K562 (cell line): ENCODE measurements around the gene CLSTN1. TPM values are rescaled to one million over a fixed set of nuclear protein-coding genes. Genes with fewer than 3 reads are reported as not detected.
A peak's percentile ranks its signal among the peaks of the same experiment; 100 is the strongest.

Source experiments
- ATAC-seq: fragments of 200-7000 bp; cut with Tn5 transposase; 3 replicates; pipeline ENCODE4 v1.9.1; 2020; ENCODE audit warnings: moderate library complexity
- BruUV-seq: library from RNA; stranded (reverse); fragments of 400-500 nt; replicated peaks from 2 replicates; lab custom pipeline; 2021; lab: Mats Ljungman, UMichigan
- CTCF ChIA-PET: fragments of 300-600 bp; formaldehyde crosslinking; extraction: SDS; loops from one replicate; lab custom pipeline; 2021; ENCODE audit warnings: low intra/inter-chr PET ratio; lab: Yijun Ruan, JAX
- POLR2A ChIA-PET: fragments of 300-600, 350-650 bp; sonication (Branson Sonifier 250); formaldehyde crosslinking; extraction: SDS; loops from one replicate; lab custom pipeline; 2021; ENCODE audit warnings: antibody characterized with exemption, inconsistent platforms; lab: Yijun Ruan, JAX
- DNase-seq, 4 experiments: peaks; one replicate each; pipeline versions ENCODE4 v3.0.0 to v3.0.0-alpha.2; 2011 to 2018; ENCODE audit warnings: low spot score in 3 of 4, mixed read lengths in 3 of 4; ENCODE audit errors: extremely low read depth in 1 of 4
- FAIRE-seq: peaks from 2 replicates; lab custom pipeline; 2011; peaks lifted over from hg19 to GRCh38; lab: Jason Lieb, UNC
- H2AFZ ChIP-seq: 2 replicates; pipeline ENCODE4 v1.6.0; 2011; ENCODE audit warnings: low read depth, low read length, control low read depth, inconsistent platforms
- H3K27ac ChIP-seq: fragments of 200-600 bp; 3 replicates; pipeline ENCODE4 v1.8.0; 2011; ENCODE audit warnings: low read depth, mild to moderate bottlenecking, control low read depth, inconsistent platforms, low read length, moderate library complexity, mixed read lengths; ENCODE audit errors: extremely low read depth
- H3K27me3 ChIP-seq, 2 experiments: fragments of 300-600 bp in 1 of 2; 2 replicates in 1 of 2; 3 replicates in 1 of 2; pipeline versions ENCODE4 v1.6.0 to v1.8.0; 2011; ENCODE audit warnings: inconsistent platforms in 2 of 2, low read length in 2 of 2, mild to moderate bottlenecking in 1 of 2, mixed read lengths in 1 of 2, moderate library complexity in 1 of 2; ENCODE audit not compliant: control insufficient read depth in 2 of 2, insufficient read depth in 2 of 2
- H3K36me3 ChIP-seq: fragments of 300-600 bp; 3 replicates; pipeline ENCODE4 v1.8.0; 2011; ENCODE audit warnings: mild to moderate bottlenecking, low read length, inconsistent platforms; ENCODE audit not compliant: control insufficient read depth, insufficient read depth
- H3K4me1 ChIP-seq, 2 experiments: fragments of 200-600 bp in 1 of 2; replicated peaks in 1 of 2; 2 replicates in 1 of 2; 3 replicates in 1 of 2; pipeline versions ENCODE4 v1.5.1 to v1.8.0; 2011; ENCODE audit warnings: inconsistent platforms in 2 of 2, low read length in 2 of 2, mild to moderate bottlenecking in 1 of 2, mixed read lengths in 1 of 2, moderate library complexity in 1 of 2; ENCODE audit not compliant: control insufficient read depth in 2 of 2, insufficient read depth in 2 of 2
- H3K4me2 ChIP-seq: 2 replicates; pipeline ENCODE4 v1.6.1; 2011; ENCODE audit warnings: low read length, control low read depth, inconsistent platforms, mixed read lengths; ENCODE audit not compliant: insufficient read depth
- H3K4me3 ChIP-seq: fragments of 200-600 bp; sonication (generic), shearing (Covaris generic); 2 replicates; pipeline ENCODE4 v1.5.1; 2016; ENCODE audit warnings: control low read depth, inconsistent platforms
- H3K79me2 ChIP-seq: fragments of 200-600 bp; 3 replicates; pipeline ENCODE4 v1.8.0; 2011; ENCODE audit warnings: low read length, inconsistent platforms; ENCODE audit not compliant: control insufficient read depth, insufficient read depth
- H3K9ac ChIP-seq, 2 experiments: 2 replicates each; pipeline versions ENCODE4 v1.6.0 to v1.6.1; 2011; ENCODE audit warnings: low read depth in 2 of 2, low read length in 2 of 2, control low read depth in 1 of 2, inconsistent platforms in 1 of 2, mild to moderate bottlenecking in 1 of 2, mixed read lengths in 1 of 2; ENCODE audit not compliant: insufficient read depth in 1 of 2
- H3K9me1 ChIP-seq: one replicate; pipeline ENCODE4 v1.6.0; 2011; ENCODE audit warnings: inconsistent platforms, mild to moderate bottlenecking, low read length, moderate library complexity; ENCODE audit not compliant: control insufficient read depth, insufficient read depth
- H3K9me3 ChIP-seq: replicated peaks from 2 replicates; pipeline ENCODE4 v1.5.1; 2011; ENCODE audit warnings: low read depth, low read length, inconsistent platforms; ENCODE audit not compliant: control insufficient read depth, insufficient read depth
- H4K20me1 ChIP-seq: replicated peaks from 2 replicates; pipeline ENCODE4 v1.6.1; 2011; ENCODE audit warnings: low read length, inconsistent platforms, mixed read lengths; ENCODE audit not compliant: control insufficient read depth, insufficient read depth
- POLR2AphosphoS2 ChIP-seq: IDR thresholded peaks from 2 replicates; pipeline ENCODE4 v1.6.1; 2012; ENCODE audit warnings: low read length, improper control_type of control experiment
- RREB1 ChIP-seq: fragments of 250-450 bp; sonication (Bioruptor Pico); IDR thresholded peaks from 2 replicates; pipeline ENCODE4 v1.4.0; 2020
- WGBS: fragments of 100-300 bp; shearing (Covaris generic); methylation state at CpG from one replicate; pipeline ENCODE4 v1.1.6; 2016; ENCODE audit warnings: low coverage, mixed read lengths; ENCODE audit not compliant: insufficient coverage; ENCODE audit errors: missing lambda C conversion rate; 5-methylcytosine and 5-hydroxymethylcytosine counted together
- in situ Hi-C: fragments of 300-500 bp; cut with MboI; formaldehyde crosslinking; loops from 4 replicates; pipeline ENCODE4 v1.15.0; 2018; ENCODE audit warnings: inconsistent platforms, mixed read lengths
- intact Hi-C: fragments of 100-400 bp; cut with micrococcal nuclease; formaldehyde crosslinking; loops from 2 replicates; pipeline ENCODE4 v1.14.2; 2022
- polyA plus RNA-seq, 8 experiments: library from polyadenylated mRNA; depleted of rRNA in 4 of 8; stranded (reverse) in 5 of 8; unstranded in 3 of 8; fragments of >200 nt; fragmentation: Nextera tagmentation in 2 of 8; fragmentation: Illumina TruSeq in 1 of 8; extraction: Ambion mirVana in 2 of 8; extraction: Trizol in 1 of 8; gene quantifications; 2 replicates each; pipeline versions ENCODE4 v1.2.1 to v1.2.3, GENCODE V29; 2011 to 2014; ENCODE audit warnings: inconsistent platforms in 1 of 8, missing spikeins in 1 of 8
- total RNA-seq, 7 experiments: library from RNA; depleted of rRNA in 6 of 7; stranded (reverse); fragments of >200 nt in 6 of 7; fragmentation: Illumina TruSeq in 2 of 7; extraction: Trizol in 2 of 7; gene quantifications; 2 replicates each; pipeline versions ENCODE4 v1.2.1 to v1.2.3, GENCODE V29; 2011 to 2021; ENCODE audit warnings: low replicate concordance in 1 of 7
- TF ChIP-seq, protein P1 (sequence below): sonication (generic); formaldehyde crosslinking; IDR thresholded peaks from 2 replicates; pipeline ENCODE4 v1.9.0; 2022; ENCODE audit warnings: mild to moderate bottlenecking, missing genetic modification reagents

CLSTN1 gene
- total and polyA plus RNA-seq, 9 of the 15 experiments (the other 6 are each of a cell fraction or from before 2014, with no cell fraction given) = 1.1 to 32.5 (median 13.3) TPM

DNA sequence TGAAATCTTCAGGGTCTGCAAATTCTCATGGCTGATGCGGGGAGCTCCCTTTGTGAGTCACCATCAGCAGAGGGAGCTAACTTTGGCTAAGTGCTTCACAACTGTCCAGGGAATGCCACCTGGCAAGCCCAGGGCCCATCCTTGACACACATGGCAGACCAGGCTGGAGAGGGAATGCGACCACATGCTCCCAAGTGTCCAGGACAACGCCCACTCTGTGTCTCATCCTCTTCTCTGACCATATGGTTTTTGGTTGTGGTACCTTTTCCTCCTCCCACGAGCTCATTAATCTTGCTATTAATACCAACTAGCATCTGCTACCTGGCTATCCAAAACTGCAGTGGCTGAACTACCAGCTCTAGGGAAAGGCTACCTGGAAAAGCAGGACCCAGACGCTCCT lies 37.1 kb upstream of the CLSTN1 start:
- peak; percentile 11 for FAIRE-seq
- WGBS = 18% methylated on average over 5 of the region's 5 CpGs

More for the DNA sequence above, 37.1 kb upstream of the CLSTN1 start:
- no peaks in the 10 kb centered on the region for H3K9me3 ChIP-seq
- H3K79me2 ChIP-seq = no peaks in the 10 kb centered on the region
- H3K4me3 ChIP-seq = no peak overlapping the region
- no peak overlapping the region for H3K9ac ChIP-seq
- ChIA-PET CTCF (interaction anchor here (0.6 to 0.8 kb wide), 2 partner anchors 15 to 557 kb away, joined by 3 to 5 read pairs; no protein-coding TSS in a partner anchor), POLR2A (interaction anchor here (0.6 to 3.2 kb wide), 6 partner anchors 8 to 240 kb away, joined by 3 to 17 read pairs (median 3); partner anchors contain the start of genes LZIC and NMNAT1)
- no peak overlapping the region for H3K27ac ChIP-seq
- in situ Hi-C loops = no loop called here
- no peak overlapping the region for H2AFZ ChIP-seq
- 0 out of 2 replicates have a peak, but pooled peaks cover 9% of the 10 kb centered on the region for H4K20me1 ChIP-seq
- H3K36me3 ChIP-seq = no peaks in the 10 kb centered on the region
- no peak overlapping the region for H3K4me2 ChIP-seq
- no peaks in the 10 kb centered on the region for H3K27me3 ChIP-seq
- intact Hi-C loops = loop anchor here (10.0 kb wide), 1 partner anchor 366 kb away; no protein-coding TSS in a partner anchor
- TF ChIP-seq, protein P1, sequence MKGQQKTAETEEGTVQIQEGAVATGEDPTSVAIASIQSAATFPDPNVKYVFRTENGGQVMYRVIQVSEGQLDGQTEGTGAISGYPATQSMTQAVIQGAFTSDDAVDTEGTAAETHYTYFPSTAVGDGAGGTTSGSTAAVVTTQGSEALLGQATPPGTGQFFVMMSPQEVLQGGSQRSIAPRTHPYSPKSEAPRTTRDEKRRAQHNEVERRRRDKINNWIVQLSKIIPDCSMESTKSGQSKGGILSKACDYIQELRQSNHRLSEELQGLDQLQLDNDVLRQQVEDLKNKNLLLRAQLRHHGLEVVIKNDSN = no peak
- no peak for TF ChIP-seq POLR2AphosphoS2
- TF ChIP-seq RREB1 = no peak
- H3K9me1 ChIP-seq = no peaks in the 10 kb centered on the region
- BruUV-seq = no TSS peak
- H3K4me1 ChIP-seq = peaks cover 0 to 6% of the 10 kb centered on the region in 2 experiments; a peak in 1 of 5 replicates
- ATAC-seq (no peak), DNase-seq (no peak)
